GM23338 (cell line): ENCODE results near the gene SPTA1.
"Not testable (repeated sequence)": the region's sequence is repeated elsewhere in the genome, so short reads cannot be mapped to it uniquely, and the experiment has no call there.

Experiments
- CREB1 ChIP-seq: fragments of 250-450 bp; sonication (Bioruptor Pico); IDR thresholded peaks from 2 replicates; pipeline ENCODE4 v1.5.0; 2020; ENCODE audit warnings: low read depth, mild to moderate bottlenecking, moderate library complexity
- ETS1 ChIP-seq: IDR thresholded peaks from 2 replicates; pipeline ENCODE4 v1.6.1; 2016; ENCODE audit warnings: antibody characterized with exemption
- EZH2 ChIP-seq: fragments of 200-600 bp; sonication (generic); IDR thresholded peaks from one replicate; pipeline ENCODE4 v1.8.0; 2017; ENCODE audit warnings: antibody characterized with exemption, mild to moderate bottlenecking, low read depth; ENCODE audit not compliant: unreplicated experiment
- EZH2phosphoT487 ChIP-seq: fragments of 200-600 bp; sonication (generic); IDR thresholded peaks from one replicate; pipeline ENCODE4 v1.8.1; 2018; ENCODE audit warnings: antibody characterized with exemption; ENCODE audit not compliant: unreplicated experiment
- JUNB ChIP-seq: IDR thresholded peaks from one replicate; pipeline ENCODE4 v1.6.1; 2016; ENCODE audit warnings: antibody characterized with exemption; ENCODE audit not compliant: unreplicated experiment
- NANOG ChIP-seq: IDR thresholded peaks from 2 replicates; pipeline ENCODE4 v1.6.1; 2016; ENCODE audit warnings: antibody characterized with exemption, borderline replicate concordance
- POLR2AphosphoS5 ChIP-seq: IDR thresholded peaks from 2 replicates; pipeline ENCODE4 v1.6.1; 2016; ENCODE audit warnings: antibody characterized with exemption, low read depth
- STAT1 ChIP-seq: IDR thresholded peaks from one replicate; pipeline ENCODE4 v1.6.1; 2016; ENCODE audit warnings: antibody characterized with exemption; ENCODE audit not compliant: unreplicated experiment
- ZNF114 ChIP-seq: fragments of 250-450 bp; sonication (Bioruptor Pico); IDR thresholded peaks from 2 replicates; pipeline ENCODE4 v1.5.0; 2020; ENCODE audit warnings: mild to moderate bottlenecking, moderate library complexity
- ZNF462 ChIP-seq: fragments of 250-450 bp; sonication (Bioruptor Pico); IDR thresholded peaks from 2 replicates; pipeline ENCODE4 v1.5.0; 2020; ENCODE audit warnings: mild to moderate bottlenecking, moderate library complexity
- TF ChIP-seq, protein P1 (sequence below), 2 experiments: fragments of 200-600 bp in 1 of 2; sonication (generic) in 1 of 2; conservative IDR thresholded peaks; 2 replicates each; pipeline versions ENCODE4 v1.5.1 to v1.6.1; 2016 to 2017; ENCODE audit warnings: antibody characterized with exemption in 2 of 2, low read depth in 2 of 2, mild to moderate bottlenecking in 2 of 2, moderate library complexity in 1 of 2
- TF ChIP-seq, protein P2 (sequence below): IDR thresholded peaks from one replicate; pipeline ENCODE4 v1.6.1; 2018; ENCODE audit warnings: antibody characterized with exemption; ENCODE audit not compliant: unreplicated experiment

GRCh38 chr1:158688343-158688742, 1.8 kb upstream of the SPTA1 start:
- TF ChIP-seq EZH2; JUNB; POLR2AphosphoS5; CREB1 (CRISPR knock-in tag); EZH2phosphoT487; NANOG; ZNF114 (CRISPR knock-in tag); ETS1; STAT1; ZNF462: not testable (repeated sequence)
- TF ChIP-seq, protein P1, sequence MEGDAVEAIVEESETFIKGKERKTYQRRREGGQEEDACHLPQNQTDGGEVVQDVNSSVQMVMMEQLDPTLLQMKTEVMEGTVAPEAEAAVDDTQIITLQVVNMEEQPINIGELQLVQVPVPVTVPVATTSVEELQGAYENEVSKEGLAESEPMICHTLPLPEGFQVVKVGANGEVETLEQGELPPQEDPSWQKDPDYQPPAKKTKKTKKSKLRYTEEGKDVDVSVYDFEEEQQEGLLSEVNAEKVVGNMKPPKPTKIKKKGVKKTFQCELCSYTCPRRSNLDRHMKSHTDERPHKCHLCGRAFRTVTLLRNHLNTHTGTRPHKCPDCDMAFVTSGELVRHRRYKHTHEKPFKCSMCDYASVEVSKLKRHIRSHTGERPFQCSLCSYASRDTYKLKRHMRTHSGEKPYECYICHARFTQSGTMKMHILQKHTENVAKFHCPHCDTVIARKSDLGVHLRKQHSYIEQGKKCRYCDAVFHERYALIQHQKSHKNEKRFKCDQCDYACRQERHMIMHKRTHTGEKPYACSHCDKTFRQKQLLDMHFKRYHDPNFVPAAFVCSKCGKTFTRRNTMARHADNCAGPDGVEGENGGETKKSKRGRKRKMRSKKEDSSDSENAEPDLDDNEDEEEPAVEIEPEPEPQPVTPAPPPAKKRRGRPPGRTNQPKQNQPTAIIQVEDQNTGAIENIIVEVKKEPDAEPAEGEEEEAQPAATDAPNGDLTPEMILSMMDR (conservative IDR thresholded peaks at IDR 0.05; ENCODE audit: low read depth in 2 of 2), result not testable (repeated sequence)
- TF ChIP-seq, protein P2, sequence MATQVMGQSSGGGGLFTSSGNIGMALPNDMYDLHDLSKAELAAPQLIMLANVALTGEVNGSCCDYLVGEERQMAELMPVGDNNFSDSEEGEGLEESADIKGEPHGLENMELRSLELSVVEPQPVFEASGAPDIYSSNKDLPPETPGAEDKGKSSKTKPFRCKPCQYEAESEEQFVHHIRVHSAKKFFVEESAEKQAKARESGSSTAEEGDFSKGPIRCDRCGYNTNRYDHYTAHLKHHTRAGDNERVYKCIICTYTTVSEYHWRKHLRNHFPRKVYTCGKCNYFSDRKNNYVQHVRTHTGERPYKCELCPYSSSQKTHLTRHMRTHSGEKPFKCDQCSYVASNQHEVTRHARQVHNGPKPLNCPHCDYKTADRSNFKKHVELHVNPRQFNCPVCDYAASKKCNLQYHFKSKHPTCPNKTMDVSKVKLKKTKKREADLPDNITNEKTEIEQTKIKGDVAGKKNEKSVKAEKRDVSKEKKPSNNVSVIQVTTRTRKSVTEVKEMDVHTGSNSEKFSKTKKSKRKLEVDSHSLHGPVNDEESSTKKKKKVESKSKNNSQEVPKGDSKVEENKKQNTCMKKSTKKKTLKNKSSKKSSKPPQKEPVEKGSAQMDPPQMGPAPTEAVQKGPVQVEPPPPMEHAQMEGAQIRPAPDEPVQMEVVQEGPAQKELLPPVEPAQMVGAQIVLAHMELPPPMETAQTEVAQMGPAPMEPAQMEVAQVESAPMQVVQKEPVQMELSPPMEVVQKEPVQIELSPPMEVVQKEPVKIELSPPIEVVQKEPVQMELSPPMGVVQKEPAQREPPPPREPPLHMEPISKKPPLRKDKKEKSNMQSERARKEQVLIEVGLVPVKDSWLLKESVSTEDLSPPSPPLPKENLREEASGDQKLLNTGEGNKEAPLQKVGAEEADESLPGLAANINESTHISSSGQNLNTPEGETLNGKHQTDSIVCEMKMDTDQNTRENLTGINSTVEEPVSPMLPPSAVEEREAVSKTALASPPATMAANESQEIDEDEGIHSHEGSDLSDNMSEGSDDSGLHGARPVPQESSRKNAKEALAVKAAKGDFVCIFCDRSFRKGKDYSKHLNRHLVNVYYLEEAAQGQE, result not testable (repeated sequence)
